ENCODE data around the gene RTRAF.
A peak's percentile ranks its signal among the peaks of the same experiment; 100 is the strongest.

Gene RTRAF

GRCh38 chr14:52042371-52043289 is 53.3 kb downstream of the RTRAF start:
- no peak for FAIRE-seq
- no peak for TF ChIP-seq CTCF (IDR thresholded peaks at IDR 0.05; ENCODE audit: insufficient read depth, missing control alignments)
- no peak for DNase-seq (ENCODE audit: insufficient read length, low spot score)

GRCh38 chr14:52043690-52044089 is 54.3 kb downstream of the RTRAF start:
- FAIRE-seq: no peak

GRCh38 chr14:52044791-52045522 is 55.6 kb downstream of the RTRAF start:
- FAIRE-seq: no peak
- no peak for TF ChIP-seq CTCF (IDR thresholded peaks at IDR 0.05; ENCODE audit: insufficient read depth, missing control alignments)
- no peak for DNase-seq (ENCODE audit: insufficient read length, low spot score)

More at GRCh38 chr14:52043690-52044089, 54.3 kb downstream of the RTRAF start:
- peak; percentile 38 for TF ChIP-seq CTCF (IDR thresholded peaks at IDR 0.05; ENCODE audit: insufficient read depth, missing control alignments)
- DNase-seq (ENCODE audit: insufficient read length, low spot score): no peak

DNA sequence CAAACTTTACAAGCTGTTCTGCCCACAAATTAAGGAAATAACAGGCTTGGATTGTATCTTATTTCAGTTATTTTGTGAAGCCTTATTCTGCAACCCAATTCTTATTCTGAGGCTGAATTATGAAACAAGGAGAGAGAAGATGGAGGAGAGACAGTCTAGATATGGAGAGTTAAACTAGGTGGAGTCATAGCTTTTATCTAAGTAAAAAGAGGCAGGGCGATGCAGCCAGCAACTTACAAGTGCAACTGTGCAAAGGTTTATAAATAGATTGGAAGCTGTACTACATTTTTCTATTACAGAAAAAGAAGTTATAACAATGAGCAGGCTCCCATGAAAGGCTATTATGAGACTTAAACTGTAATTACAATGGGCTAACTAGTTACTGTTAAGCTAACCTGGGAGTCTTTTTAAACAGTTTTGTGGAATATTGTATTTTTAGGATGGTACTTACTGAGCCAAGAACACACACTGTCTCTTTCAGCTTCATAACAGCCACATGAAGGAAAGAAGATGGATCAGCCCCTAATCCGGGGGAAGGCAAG is 57.1 kb downstream of the RTRAF start:
- FAIRE-seq (no peak), DNase-seq (ENCODE audit: insufficient read length, low spot score) (no peak)
- TF ChIP-seq CTCF (IDR thresholded peaks at IDR 0.05; ENCODE audit: insufficient read depth, missing control alignments): no peak

DNA sequence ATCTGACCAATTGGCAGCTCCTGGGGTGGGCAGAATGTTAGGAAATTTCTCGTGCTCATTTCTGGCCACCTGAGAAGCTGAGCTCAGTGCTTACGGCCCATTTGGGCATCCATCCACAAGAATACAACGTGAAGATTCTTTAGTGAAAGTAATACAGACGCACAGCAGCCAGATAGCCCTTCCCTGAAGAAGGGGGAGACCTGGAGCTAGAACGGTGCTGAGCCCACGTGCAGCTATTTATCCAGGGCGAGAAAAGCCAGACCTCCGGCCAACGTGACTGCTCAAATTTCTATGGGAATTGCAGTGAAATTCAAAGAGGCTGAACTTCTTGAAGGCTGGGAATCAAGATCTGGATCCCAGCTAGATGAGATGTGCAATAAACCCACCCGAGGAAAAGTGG is 58.8 kb downstream of the RTRAF start:
- DNase-seq (ENCODE audit: insufficient read length, low spot score): no peak
- FAIRE-seq: no peak
- no peak for TF ChIP-seq CTCF (IDR thresholded peaks at IDR 0.05; ENCODE audit: insufficient read depth, missing control alignments)

DNA sequence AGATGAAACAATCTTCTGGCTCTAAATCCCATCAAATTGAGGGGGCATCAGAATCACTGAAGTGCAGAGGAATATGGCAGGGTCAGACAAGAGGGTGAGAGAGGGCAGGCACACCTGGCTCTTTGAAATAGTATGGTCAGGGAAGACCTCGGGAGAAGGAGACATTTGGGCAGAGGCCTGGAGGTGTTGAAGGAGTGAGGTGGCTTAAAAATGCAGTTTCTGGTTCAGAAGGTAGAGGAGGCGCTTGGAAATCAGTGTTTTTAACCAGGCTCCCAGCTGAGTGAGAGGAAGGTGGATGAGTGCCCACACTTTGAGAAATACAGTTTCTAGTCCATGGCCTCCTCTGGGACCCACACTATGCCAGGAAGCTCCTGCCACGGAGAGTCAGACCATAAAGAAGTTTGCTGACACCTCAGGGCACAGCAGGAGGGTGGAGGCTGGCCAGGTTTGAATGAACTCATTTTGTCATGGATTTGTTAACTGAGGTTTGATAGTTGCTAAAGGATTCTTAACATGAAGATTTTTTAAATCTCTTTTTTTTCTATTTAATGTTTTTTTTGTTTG is 59.4 kb downstream of the RTRAF start:
- no peak for TF ChIP-seq CTCF (IDR thresholded peaks at IDR 0.05; ENCODE audit: insufficient read depth, missing control alignments)
- DNase-seq (ENCODE audit: insufficient read length, low spot score) (no peak), FAIRE-seq (no peak)
